GOT3 (cell line): ENCODE measurements around the gene FAM13C.

ENCODE experiments used
- DNase-seq: peaks from one replicate; lab custom pipeline; 2025; ENCODE audit warnings: mixed read lengths; lab: John Stamatoyannopoulos, UW

The FAM13C gene

DNA sequence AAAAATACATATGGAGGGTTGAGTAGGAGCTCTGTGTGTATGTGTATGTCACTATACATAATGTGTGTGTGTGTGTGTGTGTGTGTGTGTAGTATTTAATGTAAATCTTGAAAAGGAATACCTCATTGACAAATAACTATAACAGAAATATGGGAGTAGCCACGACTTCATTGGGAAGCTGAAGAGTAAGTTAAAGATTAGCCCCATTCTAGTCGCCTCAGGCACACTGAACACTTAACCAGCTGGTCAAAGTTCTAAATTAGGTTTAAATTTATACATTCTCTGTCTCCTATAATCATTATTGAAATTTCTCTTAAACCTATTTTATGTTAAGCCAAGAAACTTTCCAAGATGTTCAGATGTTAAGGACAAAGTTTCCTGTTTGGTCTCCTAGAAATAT, 45.3 kb downstream of the FAM13C start:
- no peak for DNase-seq

DNA sequence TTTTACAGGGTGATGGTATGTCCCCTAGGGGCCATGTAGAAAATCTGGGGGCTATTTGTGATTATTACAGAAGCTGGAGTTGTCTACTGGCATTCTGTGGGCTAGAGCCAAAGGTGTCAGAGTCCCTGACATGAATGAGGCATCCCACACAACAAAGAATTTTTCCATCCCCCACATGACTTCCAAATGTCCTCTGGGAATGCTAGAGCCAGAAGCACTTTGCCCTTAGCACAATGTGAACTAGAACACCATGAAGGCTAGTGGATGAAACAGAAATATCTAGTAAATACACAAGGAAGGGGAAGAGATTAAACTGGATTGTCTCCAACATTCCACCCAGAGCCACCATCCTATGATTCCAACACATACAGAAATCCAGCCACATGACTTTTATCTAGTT, 46.9 kb downstream of the FAM13C start:
- DNase-seq, result no peak

DNA sequence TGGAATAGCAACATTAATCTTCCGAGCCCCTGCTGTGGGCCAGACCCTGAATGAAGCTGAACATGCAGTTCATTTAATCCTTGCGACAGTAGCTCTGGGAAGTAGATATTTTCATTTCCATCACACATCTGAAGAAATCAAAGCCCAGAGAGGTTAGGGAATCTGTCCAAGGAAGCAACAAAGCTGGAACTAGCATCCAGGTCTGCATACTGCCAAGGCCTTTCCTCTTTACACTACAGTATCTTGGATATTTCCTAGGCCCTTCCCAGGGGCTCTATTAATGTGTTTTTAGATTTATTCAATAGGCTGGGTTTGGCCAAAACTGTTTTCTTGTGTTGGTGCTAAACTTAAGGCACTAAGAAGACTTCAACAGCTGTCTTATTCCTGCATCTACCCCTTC, 48.1 kb downstream of the FAM13C start:
- no peak for DNase-seq

DNA sequence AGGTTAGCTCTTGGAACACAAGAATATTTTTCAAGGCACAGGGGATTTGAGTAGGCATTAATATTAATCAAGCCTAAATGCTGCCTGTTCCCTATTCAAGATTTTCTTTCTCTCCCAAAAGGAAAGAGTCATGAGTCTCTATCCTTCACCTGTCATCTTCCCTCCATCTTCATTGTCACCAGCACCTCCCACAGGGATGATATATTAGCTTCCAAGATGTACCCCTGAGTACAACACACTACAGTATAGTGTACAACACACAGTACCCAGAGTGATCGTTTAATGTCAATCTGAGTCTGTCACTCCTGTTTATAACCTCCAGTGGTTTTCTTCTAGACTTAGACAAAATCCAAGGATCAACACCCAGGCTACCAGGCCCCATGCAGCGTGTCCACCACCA, 50.1 kb downstream of the FAM13C start:
- no peak for DNase-seq

DNA sequence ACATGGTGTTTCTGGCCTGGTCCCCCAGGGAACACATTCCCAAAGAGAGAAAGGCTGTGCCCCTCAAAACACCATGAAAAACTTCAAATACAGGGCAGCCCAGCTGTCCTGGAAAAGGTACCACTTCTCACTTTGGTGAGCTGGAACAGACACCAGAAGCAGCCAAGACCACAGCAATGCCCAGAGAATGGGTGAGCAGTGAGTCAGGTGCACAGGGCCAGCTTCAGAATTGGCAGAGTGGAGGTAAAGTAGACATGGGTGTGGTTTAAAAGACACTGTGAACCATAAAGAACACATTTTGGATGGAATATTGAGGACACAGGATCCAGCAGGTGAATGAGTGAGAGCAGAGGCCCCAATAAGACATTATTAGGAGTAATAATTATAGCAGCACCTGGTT, 51.3 kb downstream of the FAM13C start:
- no peak for DNase-seq

DNA sequence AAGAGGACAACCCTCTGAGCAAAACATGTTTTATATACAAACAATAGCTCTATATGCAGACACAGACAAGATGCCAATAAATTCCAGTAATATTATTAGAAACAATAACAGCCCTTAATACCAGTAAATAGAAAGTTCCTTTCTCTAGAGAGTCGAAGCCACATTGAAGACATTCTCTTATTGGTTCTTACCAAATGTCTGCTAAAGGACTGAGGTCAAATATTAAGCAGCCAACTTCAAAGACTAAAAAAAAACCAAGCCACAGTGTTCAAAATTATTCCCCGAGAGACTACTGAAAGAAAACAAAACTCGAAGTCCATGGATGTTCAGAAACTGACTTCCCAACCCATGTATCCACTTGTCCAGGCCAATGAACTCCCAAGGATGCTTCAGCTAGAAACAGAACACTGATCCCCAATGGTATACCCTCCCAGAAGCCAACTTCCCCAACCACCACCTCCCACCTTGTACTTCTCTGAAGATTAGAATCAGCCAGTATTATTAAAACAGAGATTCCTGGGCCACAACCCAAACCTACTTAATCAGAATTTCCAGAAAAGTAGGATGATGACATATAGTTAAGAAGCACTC, 51.9 kb downstream of the FAM13C start:
- no peak for DNase-seq

DNA sequence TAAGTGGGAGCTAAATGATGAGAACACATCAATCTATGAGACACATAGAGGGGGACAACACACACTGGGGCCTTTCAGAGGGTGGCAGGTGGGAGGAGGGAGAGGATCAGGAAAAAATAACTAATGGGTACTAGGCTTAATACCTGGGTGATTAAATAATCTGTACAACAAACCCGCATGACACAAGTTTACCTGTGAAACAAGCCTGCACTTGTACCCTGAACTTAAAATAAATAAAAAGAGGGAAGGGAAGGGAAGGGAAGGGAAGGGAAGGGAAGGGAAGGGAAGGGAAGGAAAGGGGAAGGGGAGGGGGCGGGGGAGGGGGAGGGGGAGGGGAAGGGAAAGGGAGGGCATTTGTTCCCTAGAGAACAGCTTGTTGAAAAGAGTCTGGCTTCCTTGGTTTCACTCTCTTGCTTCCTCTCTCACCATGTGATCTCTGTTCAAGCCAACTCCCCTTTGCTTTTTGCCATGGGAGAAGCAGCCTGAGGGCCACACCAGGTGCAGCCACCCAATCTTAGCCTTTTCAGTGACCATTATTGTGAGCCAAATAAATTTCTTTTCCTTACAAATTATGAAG, 57.7 kb downstream of the FAM13C start:
- DNase-seq, result no peak

DNA sequence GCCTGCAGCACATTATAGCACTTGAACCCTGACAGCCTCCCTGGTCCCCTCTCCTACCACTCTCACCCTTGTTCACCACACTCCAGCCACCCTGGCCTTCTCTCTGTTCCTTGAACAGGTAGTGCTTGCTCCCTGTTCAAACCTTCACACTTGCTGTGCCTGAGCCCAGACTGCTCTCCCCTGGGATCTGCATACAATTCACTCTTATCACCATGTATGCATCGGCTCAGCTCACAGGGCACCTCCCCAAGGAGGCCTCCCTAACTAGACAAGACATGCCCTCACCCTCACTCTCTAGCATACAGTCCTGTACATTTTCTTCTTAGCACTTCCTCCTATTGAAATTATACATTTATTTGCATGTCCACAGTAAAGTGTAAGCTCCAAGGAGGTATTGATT, 59.3 kb downstream of the FAM13C start:
- DNase-seq, result no peak

DNA sequence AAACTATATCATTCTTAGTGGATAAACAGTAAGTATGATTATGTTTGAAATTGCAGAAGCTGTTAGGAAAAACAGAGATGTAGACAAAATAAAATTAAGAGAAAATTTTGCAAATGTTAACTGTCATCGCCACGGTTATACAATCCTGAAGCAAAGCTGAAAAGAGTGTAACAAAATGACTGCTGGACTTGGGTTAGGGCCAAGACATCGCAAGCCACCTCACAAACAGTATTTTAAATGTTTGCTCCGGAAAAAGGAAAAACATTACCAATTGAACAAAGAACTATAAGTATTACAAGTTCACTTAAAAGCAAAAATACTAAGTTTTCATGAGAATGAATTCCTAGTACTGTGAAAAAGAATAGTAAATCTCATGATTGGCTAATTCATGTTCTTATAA, 60.0 kb downstream of the FAM13C start:
- DNase-seq, result no peak

DNA sequence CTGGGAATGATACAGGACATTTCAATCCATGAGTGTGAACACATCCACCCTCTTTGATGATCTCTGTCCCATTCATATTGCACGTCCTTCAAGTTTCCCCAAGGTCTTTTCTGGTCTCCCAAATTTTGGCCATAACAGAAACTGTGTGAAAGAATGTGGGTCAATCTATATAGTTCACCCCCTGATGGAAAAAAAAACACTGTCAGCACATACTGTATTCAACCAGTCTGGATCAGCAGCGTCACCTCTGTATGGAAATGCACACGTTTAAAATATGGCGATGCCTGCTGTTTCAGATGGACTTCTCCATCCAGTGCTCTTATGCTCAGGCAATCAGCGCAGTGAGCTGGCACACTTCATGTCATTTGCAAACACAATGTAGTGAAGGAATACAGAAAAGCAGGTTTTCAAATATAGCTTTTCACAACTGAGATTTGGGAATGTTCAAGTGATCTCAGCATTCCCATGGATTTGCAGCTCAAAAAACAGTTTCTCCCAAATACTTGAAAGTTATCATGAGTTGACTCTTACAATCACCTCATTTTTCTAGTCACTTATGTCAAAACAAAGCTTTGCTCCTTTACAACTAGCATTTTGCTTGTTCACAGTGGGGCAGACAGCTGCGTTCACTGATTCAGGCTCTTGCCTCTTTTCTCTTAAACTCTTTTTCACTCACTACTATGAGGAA, 61.1 kb downstream of the FAM13C start:
- DNase-seq, result no peak

DNA sequence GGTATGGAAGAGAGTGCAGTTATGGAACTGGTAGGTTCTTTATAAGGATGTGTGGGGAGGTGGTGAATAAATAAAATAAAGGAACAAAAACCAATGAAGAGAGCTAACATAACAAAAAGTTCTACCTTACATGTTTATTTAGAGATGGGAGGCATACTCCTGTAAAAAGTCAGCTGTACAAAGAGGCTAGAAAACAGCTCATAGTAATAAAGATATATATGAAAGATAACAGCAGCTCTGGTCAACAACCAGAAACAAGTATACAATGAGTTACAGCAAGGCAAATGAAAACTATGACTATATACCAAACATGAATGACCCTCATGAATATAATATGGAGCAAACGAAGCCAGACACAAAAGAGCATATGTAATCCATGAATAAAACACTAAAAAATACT, 62.0 kb downstream of the FAM13C start:
- no peak for DNase-seq

DNA sequence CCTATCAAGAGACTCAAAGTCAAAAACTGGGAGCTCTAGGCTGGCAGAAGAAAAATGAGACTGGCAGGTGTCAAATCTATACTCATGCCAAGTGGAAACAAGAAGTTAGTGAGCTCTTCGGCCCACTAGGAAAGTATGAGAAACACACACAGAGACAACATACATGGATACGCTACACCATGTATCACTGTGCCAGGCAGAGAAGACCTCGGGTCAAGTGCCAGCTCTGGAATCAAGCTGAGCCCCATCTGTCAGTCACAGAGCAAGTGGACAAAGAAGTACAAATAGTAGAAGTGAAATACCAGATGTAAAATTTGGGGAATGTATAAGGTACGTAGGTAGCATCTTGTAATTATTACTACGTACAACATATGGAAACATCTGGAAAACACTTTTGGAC, 62.4 kb downstream of the FAM13C start:
- no peak for DNase-seq

DNA sequence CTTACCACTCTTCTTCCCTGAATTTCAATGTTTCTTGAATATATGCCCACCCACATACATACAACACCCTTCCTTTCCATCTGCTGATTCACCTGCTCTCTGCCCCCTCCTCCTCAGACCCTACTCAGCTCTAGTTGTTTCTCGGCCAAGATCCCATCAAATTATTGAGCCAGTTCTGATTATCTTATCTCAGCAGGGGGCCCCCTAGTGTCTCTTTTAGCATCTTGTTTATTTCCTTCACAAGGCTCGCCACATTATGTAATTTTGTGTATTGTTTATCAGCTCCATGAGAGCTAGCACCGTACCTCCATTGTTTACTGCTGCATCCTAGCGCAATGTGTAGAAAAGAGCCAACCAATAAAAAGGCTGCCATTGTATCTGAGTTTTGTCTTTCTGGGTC, 71.9 kb downstream of the FAM13C start:
- DNase-seq, result no peak

DNA sequence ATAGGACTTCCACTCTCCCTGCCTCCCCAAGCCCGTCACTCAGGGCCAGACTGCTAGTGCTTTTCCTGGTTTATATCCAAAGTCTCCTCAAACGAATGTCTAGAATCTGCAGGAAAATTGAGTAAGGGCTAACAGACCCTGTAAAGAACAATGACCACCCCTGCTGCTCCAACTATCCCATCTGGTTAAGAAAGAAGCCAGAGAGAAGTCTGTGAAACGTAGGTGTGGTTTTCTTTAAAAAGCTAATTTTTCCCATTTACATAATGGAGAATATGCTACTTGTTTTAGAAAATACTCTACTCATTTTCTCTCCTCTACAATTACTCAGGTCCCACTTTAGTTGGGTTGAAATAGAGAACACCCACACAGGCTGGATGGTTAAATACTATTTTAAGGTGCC, 72.5 kb downstream of the FAM13C start:
- no peak for DNase-seq

DNA sequence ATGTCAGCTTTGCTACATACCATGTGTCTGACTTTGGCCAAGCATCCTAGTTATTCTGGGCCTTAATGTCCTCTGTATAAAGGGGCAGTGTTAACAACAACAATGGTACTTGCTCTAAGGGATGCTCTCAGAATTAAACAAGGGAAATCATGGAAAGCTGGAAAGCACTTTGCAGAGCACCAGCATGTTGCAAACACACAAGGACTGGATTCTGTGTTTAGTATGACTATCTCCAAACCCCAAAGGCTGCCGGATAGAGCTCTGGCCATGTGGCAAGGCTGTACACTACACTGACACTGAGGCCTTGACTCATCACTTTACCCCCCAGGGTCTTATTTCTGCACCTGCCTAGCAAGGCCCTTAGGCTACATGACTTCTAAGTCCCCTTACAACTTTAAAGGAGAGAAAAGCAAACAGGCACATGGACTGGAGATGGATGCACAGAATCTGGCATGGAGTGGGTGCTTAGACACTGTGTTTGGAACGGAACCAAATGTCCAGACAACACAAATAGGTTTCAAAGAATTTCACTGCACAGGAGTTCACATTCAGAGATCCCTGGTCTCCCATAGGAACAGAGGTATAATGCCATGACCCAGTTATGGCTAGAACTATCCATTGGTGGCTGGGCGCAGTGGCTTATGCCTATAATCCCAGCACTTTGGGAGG, 74.6 kb downstream of the FAM13C start:
- DNase-seq, result no peak

DNA sequence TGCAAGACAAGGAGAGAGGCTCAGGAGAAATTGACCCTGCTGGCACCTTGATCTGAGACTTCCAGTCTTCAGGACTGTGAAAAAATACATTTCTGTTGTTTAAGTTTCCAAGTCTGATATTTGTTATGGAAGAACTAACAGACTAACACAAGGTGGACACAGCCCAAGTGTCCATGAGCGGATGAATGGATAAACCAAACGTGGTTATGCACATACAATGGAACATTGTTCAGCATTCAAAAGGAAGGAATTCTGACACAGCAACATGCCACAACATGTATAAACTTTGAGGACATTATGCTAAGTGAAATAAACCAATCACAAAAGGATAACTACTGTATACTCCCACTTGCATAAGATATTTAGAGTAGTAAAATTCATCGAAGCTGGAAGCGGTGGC, 76.5 kb downstream of the FAM13C start:
- no peak for DNase-seq

DNA sequence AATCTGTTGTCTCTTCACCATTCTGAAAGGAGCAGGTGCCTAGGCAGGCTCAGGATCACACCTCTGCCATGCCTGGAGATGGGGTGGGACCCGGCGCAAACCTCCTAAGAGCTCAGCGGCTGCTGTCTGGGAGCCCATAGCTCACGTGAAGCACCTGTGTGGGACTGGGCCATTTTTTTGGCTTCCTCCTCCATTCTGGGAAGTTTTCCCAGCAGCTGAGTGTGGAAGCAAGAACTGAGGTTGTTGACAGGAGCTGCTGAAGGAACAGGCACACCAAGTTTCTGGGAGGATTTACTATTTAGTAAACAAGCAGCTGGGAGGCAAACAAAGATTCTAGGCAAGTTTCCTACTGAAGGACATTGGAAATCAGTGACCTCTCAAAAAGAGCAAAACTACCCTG, 77.3 kb downstream of the FAM13C start:
- no peak for DNase-seq

DNA sequence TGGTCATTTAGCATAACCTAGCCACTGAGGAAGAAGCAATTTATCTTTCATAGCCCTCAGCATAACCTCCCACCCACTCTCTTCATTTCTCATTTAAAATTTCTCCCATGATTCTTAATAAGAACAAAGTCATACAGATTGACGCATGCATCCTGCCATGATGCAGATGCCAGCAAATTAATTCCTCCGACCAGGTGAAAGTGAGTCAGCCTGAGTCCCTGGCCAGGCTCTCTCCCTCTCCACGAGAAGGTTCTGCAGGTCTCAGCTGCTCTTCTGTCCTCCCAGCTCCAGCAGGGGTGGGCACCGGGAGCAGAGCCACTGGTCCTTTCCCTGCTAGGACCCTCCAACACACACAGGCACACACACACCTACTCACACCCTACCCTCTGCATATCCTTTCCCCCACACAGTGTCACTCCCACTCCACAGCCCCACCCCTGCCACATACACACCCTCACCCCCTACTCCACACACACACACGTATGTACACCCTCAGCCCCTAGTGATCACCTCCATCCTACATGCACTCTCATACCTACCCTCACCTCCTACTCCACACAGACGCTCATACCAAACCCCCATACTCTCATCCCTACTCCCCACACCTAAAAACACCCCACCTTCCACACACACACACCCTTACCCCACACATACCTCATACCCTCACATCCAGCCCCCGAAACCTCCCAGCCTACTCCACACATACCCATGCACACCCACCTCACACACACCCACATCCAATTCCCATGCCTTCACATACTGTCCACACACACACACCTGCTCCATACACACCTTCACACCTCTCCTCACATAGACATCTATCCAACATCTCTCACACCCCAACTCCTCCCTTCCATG, 78.0 kb downstream of the FAM13C start:
- DNase-seq, result no peak

DNA sequence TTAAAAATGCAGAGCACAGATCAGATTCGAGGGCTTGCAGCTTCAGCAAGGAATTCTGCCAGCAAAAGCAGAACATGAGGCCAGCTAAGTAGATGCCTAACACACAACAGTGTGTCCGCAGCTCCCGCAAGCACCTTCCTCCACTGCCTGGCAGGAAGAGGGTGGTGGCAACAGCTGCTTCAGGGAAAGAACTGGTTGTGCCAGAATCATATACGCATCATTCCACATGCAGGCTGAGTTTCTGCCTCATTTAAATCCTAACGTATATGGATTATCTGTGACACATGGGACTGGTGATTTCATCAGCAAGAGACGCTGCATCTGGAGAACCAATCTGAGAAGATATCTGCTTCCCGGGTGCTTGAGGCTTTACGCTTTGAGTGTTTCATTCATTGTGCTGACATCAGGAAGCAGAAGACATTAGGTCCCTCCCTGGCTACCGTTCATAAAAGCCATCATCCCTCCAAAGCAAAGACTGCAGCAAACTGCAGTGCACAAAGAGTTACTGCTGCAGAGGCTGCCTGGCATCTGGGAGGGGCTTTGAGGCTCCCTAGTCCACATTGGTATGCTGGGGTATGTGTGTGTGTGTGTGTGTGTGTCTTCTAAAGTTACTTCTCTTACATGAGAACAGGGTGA, 78.8 kb downstream of the FAM13C start:
- no peak for DNase-seq

DNA sequence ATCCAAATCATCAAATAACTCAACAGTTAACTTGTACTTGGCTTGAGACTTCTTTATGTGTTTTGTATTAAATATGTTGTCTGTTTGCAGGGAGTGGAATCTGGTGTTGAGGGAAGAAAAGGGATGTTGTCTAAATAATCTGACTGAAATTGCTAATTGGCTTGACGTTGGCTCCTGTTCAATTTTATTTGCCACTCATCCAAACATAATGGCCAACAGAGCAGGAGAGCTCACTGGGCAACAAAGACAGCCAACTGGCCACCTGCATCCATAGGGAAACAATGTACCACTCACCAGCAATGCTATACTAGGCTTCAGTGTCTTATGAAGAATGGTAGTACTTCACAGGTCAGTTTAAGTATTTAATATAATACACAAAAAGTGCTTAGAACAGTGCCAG, 80.5 kb downstream of the FAM13C start:
- no peak for DNase-seq

DNA sequence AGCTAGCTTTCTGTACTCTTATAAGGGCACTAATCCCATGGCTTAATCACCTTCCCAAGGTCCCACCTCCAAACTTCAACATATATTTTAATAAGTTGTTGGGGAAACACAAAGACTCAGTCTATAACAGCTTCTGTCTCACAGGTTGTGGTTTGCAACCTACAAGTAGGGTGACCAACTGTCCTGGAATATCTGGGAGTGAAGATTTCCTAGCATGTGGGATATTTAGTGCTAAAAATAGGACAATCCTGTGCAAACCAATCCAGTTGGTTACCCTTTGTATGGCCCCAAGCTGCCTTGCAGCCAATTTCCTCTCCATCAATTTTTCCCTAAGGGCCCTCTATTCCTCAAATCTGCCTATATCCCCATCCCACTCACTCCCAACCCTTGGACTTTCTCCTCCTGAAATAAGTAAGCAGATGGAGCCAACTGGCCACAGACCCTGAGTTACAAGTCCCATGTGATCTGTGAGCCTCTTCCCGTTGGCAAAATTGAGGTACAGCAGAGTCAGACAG, 82.3 kb downstream of the FAM13C start:
- no peak for DNase-seq

DNA sequence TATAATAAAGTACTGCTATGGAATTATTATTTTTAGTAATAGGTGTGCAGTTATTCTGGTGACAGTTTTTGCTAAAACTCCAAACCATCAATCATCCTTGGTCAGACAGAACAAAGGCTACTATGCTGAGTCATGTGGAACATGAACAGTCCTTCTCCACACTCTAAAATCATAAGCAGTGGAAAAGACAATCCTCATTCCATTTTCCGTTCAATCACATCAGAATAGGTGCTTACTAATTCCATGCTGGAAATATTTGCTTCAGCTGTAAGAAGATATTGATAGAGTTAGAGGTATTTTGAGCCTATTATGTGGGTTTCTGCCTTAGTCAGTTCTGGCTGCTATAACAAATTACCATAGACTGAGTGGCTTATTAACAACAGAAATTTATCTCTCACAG, 82.9 kb downstream of the FAM13C start:
- DNase-seq, result no peak
